Activated CD4-positive, alpha-beta T cell treated with anti-CD3 and anti-CD28 coated beads, Interleukin-10, Interleukin-2, amounts not matched to agents 100 ng/mL and 50 ng/mL, durations not matched to agents 16 hours and 8 hours (primary cell): ENCODE measurements around the gene DOCK9.

ENCODE experiments used
- DNase-seq: peaks from one replicate; pipeline ENCODE4 v3.0.0-alpha.2; 2020

Gene DOCK9

DNA sequence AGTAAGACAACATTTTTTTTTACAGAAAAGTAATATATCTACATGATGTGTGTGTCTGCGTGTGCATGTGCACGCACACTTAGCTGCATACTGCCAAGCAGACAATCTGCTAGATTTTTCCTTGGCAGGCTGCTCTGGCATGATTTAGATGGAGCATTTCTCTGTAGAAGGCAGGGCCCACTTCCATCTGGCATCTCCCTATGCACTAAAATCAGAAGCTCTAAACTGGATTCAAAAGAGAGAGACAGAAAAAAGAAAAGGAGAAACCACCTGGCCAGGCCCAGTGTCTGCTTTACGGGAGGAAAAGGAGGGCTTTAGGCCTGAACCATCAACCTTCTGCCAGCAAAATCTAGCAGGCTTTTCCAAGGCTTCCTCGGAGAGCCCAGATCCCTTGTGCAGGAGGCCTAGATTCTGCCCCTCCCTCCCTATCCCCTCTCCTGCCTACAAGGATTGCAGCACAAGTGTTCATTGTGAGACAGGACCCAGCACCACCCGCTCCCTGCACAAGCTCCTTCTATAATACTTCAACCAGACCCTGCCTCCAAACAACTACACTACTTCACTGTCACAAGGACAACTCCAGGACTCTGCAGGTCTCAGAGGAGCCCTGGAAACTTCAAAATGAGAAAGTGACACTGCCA lies 99.3 kb downstream of the DOCK9 start:
- DNase-seq, result no peak

DNA sequence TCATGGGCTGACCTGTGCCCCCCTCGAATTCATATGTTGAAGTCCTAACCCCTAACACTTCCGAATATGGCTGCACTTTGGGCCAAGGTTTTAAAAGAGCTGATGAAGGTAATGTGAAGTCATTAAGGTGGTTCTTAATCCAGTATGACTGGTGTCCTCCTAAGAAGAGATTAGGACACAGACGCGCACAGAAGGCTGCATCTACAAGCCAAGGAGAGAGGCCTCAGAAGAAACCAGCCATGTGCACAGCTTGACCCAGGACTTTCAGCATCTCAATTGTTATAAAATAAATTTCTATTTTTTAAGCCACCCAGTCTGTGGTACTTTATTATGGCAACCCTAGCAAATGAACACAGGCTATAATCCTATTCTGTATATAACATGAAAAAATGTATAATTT lies 99.9 kb downstream of the DOCK9 start:
- DNase-seq, result no peak

- DNase-seq, result no peak
Measured at GRCh38 chr13:98877466-98877865, 100.4 kb downstream of the DOCK9 start.

DNA sequence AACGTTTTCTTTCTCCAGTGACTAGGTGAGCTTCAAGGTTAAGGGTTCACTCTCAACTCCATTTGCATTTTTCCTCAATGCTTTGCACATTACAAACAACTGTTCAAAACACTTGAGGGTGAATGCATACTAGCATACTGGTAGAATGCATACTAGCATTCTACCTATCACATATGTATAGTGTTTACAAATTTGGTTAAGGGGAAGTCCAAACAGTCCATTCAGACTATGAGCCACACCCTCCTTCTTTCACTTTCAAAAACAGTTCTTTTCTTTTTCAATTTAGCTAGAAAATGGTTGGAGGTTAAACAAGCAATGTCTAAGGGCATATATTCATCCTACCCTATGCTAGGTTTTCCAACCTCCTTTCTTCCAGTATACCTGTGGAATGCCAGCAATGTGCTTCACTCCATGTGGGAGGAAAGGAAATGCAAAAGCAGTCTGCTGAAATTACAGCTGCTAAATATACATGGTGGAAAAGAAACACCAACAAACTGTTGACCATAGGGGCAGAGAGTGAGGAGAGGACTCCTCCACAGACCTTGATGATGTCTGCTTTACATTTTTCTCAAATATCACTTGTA lies 102.6 kb downstream of the DOCK9 start:
- peak; percentile 22 for DNase-seq

DNA sequence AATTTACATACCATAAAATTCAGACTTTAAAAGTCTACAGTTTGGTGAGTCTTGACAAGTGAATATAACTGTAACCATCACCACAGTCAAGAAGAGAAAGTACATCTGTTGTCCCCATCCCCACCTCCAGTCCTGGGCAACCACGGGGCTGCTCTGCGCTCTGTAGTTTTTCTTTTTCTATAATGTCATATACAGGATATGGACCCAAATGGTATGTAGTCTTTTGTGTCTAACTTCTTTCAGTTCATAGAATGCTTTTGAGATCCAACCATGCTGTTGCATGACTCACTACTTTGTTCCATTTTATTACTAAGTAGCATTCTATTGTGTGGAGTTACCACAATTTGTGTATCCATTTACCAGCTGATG lies 103.9 kb downstream of the DOCK9 start:
- no peak for DNase-seq

- DNase-seq, result no peak
Measured at GRCh38 chr13:98873377-98874028, 104.4 kb downstream of the DOCK9 start.

GRCh38 chr13:98871727-98872126 lies 106.1 kb downstream of the DOCK9 start:
- no peak for DNase-seq

GRCh38 chr13:98869408-98870090 lies 108.3 kb downstream of the DOCK9 start:
- peak; percentile 55 for DNase-seq

GRCh38 chr13:98868932-98869331 lies 108.9 kb downstream of the DOCK9 start:
- no peak for DNase-seq

DNA sequence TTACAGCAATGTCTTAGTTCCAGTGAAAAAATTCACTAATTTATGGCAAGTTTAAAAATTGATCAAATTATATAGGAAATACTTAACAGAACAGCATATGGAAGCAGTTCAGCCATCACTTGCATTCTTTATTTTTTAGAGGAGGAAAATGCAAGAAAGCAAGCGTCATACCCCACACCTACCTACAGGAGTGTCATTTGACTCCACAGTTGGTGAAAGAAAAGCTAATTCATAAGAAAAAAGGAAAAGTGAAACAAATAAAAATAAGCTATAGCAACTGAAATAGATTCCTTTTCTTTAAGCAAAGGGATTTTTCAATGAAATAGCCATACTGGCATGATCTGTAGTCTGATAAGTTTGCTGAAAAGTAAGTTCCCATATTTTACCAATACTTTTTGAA lies 111.0 kb downstream of the DOCK9 start:
- DNase-seq, result no peak

DNA sequence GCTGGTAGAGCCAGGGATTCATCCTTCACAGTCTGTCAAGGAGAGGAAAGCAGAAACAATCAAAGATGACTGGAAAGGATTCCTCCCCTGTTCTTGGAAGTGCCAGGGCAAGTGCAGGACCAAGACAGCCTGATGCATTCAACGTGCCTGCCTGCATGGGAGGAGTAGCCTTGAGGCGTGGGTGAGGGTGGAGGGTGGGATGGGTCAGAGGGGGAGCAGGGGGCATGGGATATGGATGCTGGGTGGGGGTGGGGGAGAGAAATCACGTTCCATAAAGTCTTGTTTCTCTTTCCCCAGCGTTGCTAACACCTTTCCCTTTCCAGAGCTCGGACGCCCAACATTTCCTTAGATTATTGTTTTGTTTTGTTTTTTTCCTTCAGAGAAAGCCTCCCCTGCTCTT lies 117.4 kb downstream of the DOCK9 start:
- no peak for DNase-seq

DNA sequence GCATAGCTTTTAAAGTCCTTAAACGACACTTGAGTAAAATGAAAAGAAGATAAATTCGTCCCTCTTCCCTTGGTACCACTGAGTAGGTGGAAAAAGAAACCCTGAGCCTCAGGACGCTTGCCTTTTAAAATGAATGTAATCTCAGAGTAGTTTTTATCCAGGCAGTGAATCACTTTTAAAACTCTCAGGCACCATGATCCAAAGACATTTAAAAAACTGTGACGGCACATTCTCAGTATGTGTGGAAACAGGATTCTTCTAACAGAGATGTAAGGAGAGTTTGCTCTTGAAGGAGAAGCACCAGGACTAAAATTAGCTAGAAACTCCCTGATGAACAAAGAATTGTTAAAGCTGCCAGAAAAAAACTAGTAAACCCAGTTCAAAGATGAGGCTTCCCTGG lies 119.7 kb downstream of the DOCK9 start:
- DNase-seq, result no peak

DNA sequence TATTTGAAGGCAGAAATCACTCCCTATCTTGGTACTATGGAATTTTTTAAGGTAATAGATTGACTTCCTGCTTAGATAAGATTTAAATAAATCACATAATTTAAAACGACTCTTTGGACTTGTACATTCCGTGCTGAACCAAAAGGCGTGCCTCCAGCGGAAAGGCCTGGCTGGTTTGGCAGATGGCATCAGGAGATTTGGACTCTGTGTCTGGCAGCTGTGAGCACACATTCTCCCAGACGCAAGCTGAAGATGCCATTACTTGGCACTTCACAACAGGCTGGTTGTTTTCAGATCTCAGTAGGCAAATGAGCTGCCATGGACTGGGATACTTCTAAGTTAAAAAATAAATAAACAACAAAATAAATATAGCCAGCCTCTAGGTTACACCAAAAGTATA lies 120.9 kb downstream of the DOCK9 start:
- DNase-seq, result no peak

DNA sequence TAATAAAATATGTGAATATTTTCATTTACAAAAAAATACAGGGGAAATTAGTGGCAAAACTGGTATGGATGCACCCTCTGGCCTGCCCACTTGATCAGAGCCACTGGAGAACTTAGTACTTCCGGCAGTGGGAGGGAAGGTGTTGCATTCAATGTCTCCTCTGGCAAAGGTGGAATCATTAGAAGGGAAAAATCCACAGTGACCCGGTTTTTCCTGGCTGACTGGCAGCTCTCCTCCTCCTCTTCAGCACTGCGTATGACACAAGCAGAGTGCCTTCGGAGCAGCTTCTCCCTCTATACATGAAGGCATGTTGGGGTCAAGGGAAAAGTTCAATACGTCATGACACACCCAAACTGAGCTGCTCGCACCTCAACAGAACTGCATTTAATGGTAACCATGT lies 123.4 kb downstream of the DOCK9 start:
- DNase-seq, result no peak

GRCh38 chr13:98853771-98854221 lies 124.1 kb downstream of the DOCK9 start:
- peak; percentile 88 for DNase-seq

DNA sequence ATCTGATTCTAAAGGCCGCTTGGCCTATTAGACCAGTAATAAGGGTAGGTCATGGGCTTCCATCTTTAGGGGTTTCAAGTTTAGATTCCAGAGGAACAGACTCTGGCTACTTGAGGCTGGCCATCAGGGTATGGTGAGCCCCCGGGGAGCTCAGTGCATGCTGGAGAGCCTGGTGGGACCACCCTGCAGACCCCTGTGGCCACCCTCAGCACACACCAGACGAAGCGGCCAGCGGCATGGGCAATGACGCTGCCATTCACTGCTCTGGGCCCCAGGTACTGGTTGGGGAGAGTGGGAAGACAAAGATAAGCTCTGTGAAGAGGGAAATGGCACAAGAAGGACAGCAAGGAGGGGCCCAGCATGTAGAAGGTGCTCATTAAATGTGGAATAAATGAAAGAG lies 126.6 kb downstream of the DOCK9 start:
- DNase-seq, result no peak

GRCh38 chr13:98848746-98849145 lies 129.1 kb downstream of the DOCK9 start:
- no peak for DNase-seq

DNA sequence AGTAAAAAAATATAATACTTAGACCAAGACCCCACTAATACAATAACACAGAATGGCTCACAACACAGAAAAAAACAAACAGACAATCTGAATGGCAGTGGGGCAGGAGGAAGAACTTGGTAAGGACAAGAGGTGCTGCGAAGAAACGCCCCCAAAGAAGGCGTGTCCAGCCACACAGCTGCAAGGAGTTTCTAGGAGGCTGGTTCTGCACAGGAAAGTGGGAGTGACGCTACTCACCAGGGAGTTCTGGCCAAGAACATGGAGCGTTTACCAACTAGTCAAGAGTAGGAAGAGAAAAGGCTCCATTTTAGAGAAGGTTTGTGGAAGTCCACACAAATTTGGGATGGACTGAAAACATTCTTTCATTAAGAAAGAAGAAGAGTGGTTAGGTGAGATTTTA lies 130.1 kb downstream of the DOCK9 start:
- DNase-seq, result no peak

DNA sequence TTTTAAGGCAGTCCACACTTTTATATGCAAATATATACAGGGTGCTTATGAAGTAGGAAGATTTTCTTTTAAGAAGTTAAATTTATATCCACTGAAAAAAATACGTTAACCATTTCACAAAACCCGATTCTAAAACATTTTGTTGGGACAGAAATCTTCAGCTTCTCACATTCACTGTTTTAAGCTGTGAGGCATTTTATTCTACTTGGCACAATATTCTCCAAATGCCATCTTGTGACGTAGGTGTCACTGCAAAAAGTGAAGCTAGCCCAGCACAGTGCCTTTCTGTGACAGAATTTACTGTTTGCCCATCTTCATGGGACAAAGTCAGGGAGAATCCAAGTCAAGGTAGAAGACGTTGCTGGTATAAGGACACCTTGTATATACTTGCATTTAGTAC lies 130.9 kb downstream of the DOCK9 start:
- DNase-seq, result no peak

DNA sequence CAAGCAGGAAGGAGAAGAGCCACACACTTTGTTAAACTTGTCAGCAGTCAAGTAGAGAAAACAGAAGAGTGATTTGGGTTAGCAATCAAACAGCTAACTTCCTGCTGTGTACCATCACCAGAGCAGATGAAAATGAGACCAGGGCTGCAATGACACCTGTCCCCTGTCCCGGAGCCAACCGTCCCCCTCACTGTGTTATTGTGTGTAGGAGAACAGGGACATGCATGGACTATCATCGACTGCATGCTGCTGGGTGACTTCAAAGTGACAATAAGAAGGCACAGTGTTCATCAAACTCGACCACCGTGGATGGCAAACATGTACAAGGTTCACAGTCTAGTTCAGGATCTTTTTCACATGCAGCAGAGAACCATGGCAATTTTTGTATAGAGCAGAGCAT lies 131.3 kb downstream of the DOCK9 start:
- DNase-seq, result no peak

DNA sequence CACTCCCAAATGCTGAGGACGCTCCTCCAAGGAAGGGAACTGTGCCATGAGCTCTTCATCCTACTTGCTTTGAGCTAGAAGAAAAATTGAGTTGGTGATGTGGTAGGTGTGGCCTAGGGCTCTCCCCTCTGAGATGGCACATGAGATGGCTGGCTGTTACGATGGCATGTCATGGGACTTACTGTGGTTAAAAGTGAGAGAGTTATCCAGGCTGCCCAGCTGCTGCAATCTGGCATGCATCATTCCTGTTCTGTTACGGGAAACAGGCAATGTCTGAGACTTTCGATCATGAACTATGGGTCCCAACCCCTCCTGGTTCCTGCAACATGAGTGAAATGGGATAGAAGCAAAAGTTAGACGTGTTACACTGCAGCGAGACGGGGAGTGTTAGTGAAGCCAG lies 132.1 kb downstream of the DOCK9 start:
- DNase-seq, result no peak

DNA sequence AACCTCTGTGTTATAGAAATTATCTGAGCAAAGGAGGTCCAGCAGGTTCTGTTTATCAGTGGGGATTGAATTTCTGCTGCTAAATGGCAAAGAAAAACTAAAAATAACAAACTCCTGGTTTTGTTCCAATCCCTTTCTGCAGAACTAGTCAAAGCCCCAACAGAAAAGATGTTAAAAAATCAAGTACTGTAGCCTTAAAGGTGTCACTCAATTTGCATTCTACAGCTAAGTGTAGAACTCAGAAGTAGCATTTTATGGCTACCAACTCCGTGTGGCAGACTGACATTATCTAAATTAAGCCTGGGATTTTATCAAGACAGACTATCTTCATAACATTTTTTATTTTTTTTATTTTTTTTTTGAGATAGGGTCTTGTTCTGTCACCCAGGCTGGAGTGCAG lies 133.8 kb downstream of the DOCK9 start:
- DNase-seq, result no peak

GRCh38 chr13:98843482-98843877 lies 134.4 kb downstream of the DOCK9 start:
- no peak for DNase-seq

GRCh38 chr13:98842858-98843481 lies 134.9 kb downstream of the DOCK9 start:
- DNase-seq, result peak; percentile 78
